ENCODE results near the gene F2.
"Not testable (repeated sequence)": the region's sequence is repeated elsewhere in the genome, so short reads cannot be mapped to it uniquely, and the experiment has no call there.

F2 gene

DNA sequence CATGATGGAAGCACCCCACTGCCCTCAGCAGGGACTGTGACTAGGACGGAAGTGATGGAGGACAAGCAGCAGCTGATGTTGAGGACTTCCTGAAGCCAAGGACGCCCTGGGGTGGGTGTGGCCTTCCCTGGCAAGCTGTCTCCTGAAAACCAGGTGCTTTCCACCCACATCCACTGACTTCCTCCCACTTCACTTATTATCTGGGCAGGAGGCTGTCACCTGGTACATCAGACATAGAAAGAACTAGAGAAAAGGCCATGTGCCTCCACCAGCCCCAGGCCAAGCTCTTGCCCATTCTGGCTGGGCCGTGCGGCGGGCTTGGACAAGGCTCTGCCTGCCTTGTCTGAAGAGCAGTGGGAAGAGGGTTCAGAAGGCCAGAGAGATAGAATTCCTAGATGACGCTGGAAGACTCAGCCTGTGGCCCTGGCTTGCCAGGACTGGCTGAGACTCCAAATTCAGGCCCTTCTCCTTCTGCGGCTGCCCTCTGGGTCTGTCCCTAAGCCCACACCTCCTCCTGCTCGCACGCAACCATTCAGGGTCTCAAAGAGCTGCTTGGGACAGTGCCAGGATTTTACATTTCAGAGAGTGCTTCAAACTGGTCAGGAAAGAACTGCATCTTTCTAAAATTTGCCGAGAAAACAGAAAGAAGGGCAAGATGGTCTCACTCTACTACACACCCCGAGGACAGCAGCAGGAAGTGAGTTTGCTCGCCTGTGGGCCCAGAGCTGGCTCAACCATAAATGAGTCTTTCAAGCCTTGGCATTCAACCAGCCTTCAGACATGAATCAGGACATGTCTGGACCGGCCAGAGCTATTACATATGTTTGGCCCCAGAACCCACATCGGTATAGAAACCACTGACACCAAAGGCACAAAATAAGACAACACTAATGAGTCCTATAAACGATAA is 31.9 kb upstream of the F2 start:
- DNase-seq, result no peak

DNA sequence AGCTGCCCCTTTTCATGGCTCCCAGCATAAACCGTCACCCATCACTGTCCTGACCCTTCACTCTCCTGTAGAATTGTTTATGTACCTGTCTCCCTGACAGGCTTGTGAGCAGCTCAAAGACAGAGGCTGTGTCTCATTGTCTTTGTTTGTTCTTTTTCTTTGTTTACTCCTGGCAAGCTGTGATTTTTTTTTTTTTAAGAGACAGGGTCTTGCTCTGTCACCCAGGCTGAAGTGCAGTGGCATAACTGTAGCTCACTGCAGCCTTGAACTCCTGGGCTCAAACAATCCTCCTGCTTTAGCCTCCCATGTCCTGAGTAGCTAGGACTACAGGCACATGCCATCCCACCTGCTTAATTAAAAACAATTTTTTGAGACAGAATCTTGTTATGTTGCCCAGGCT is 28.3 kb upstream of the F2 start:
- no peak for DNase-seq

DNA sequence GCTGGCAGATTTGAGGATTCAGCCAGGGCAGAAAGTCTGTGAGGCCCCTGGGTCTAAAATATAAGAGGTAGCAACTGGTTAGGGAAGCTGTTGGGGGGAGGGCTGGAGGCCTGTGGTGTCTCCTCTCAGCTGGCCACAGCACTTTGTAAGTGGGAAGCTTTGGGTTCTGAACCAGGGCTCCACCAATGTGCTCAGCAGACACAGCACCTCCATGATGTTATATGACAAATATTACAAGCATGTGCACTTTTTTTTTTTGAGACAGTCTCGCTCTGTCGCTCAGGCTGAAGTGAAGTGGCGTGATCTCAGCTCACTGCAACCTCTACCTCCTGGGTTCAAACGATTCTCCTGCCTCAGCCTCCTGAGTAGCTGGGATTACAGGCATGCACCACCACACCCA is 26.6 kb upstream of the F2 start:
- no peak for DNase-seq

DNA sequence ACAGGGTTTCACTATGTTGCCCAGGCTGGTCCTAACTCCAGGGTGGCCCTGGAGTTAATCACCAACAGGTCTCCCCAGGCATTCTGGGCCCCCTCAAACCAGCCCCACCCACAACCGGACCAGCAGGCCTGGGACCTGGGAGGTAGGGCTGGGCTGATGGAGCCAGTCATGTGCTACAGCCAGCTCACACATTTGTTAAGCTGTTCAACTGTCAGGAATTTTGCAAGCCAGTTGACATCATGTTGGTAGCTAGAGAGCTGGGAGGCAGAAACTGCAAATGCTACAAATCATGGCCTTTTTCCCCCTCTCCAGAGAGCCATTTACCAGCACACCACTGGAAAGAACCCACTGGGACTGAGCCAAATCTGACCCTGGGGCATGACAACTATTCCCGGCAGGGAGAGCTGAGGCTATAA is 25.4 kb upstream of the F2 start:
- DNase-seq, result no peak

DNA sequence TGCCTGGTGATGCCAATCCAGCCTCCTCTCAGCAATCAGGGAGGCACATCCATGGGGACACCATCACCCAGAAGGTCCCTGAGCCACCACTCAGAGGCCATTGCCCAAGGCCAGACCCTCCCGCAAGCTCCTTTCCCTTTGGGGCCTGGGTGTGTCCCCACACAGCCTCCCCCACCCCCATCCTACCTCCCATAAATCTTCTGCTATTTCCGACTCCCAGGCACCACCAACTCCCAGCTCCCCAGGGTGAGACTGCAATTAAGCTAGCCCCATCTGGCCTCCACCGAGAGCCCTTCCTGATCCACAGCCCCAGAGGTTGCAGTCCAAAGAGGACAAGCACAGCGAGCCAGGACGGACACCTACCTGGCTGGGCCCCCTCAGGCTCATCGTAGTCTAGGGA is 24.9 kb upstream of the F2 start:
- no peak for DNase-seq

DNA sequence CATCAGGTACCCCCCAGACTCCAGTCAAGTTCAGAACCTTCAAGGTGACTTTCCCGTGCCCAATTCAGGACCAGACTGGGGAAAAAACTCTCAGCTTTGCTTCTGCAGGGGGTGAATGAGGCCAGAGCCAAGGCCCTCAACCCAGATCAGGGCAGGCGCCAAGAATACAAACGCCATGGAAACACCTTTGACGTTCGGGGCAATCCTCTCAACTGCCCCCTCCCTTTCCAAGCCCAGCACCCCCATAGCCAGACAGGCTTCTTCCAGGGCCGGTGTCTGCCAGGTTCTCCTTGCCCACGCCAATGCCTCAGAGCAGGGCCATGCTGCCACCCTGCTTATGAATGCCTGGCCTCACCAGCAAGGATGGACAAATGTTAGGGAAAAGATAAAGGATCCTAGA is 24.4 kb upstream of the F2 start:
- no peak for DNase-seq

DNA sequence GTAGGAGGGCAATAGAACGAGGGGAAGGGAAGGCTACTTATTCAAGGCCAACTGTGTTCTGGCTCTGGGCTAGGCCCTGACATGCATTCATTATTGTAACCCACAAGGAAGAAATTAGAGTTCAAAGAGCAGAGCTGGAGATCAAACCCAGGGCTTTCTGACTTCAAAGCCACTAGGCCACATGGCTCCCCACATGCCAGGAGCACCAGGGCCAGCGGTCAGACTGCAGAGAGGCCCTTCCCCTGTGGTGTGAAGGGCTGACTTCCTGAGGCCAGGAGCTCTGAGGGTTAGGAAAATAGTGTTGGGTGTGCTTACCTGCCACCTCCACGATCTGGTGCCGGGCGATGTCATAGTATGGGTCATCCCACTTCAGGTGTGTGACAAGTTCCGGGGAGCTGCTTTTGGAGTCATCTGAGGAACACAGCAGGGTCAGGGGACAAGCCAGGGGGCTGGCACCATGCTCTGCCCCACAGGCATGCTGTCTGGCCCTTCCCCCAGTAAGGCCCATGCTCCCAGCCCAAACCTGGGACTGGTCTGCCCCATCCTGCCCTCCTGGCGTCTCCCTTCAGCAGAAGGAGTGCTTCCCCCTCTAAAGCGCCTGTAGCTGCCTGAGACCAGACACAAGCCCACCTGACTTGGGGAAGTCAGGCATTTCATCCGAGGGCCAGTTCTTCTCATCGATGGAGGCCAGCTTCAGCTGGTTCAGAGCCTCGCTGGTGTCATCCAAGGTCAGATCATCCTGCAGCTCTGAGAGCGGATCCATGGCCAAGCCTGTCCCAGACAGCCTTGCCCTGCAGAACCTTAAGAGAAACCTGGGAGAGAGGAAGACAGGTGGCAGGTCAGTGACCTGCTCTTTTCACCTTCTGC is 23.4 kb upstream of the F2 start:
- no peak for DNase-seq

DNA sequence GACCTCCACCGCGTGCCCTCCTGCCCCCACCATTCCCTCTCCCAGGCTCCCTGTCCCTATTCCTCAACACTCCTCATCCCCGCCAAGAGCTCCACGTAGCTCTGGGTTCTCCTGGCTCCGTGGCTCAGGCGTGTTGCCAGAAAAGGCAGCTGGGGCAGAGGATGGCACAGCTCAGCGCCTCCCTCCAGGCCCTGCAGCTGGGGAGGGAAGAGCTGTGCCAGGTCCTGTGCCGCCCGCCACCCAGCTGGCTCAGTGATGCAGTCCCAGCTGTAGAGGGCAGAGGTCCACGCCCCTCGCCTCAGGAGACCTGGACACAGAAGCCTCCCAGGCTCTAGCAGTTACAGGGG is 22.8 kb upstream of the F2 start:
- no peak for DNase-seq

DNA sequence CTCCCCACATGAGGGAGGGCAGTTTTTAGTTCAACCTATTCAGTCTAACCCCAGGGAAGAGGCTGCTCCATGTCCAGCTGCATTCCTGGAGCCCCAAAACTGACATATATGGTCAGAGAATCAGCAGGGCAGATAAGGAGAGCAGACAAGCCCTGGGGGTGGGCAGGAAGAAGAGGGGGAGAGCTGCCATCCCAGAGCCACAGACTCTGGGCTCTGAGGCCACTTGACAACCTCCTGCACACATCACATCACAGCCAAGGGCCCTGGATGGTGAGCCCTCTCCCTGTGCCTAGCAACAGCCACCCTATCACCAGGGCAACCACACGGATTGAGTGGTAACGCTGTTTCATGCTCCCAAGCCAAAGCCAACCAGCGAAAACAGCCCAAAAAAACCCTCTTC is 21.7 kb upstream of the F2 start:
- no peak for DNase-seq

DNA sequence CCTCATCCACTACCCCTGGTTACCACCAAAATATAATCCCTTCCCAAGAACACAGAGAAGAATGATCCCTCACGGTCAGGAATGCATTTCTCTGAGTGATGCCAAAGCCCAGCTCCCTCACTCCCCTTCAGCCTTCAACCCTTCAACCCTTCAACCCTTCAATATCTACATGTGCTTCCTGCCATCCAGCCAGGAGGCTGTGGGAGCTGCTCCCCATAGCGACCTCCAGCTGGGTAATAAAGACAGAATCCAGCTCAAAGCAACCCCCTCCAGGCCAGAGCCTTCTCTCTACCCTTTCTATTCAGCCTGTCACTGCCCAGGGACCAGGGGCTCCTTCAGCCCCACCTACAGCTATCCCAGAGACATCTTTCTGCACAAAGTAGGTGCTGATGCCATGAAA is 21.3 kb upstream of the F2 start:
- no peak for DNase-seq

DNA sequence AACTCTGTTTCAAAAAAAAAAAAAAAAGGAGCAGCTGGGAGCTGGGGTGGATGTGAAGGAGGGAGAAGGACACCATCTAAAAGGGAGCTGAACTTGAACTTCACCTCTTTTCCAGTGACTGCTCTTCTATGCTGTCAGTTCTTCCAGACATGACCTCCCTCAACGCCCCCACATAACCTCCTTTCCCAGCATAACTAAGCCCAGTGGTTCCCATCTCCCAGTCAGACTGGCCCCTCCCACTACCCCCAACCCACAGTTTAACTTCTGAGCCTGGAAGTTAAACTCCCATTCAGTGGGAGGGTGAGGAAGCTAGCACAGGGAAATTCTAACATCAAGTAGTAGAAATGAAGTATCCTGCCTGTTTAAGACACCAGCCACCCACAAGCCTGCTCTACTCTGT is 20.4 kb upstream of the F2 start:
- no peak for DNase-seq

DNA sequence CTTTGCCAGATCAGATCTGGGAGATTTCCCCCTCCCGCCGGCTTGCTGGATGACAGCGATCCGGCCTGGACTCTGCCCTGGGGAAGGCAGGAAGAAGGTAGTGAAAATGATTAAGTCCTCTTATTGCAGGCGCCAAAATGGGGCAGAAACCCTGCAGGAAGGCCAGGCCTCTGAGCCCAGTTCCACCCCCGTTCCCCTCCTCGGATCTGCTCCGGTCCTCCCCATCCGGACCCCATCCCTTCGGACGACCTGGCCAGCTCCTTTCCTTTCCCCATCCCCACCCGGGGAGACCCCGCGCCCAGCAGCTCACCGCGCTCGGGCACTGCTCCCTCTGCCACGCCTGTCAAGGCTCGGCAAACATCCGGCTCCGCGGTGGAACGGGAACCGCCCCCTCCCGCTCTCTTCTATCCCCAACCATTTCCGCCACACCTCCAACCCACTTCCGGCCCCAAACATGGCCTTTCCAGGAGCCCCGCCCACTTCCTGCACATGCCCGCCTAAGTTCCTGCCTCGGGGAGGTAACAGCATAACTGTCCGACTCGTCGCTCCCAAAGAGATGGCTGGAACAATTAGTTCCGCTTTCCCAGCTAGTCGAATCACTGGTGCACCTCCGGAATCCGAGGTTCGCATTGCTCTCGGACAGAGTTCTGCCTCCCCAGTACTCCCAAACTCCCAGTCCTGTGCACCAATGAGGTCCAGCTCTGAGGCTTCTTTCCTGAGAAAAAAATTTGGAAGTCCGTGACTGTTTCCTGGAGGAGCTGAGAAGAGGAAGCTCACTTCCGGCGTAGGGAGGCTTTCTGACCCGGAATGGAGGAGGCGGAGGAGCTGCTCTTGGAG is 18.6 kb upstream of the F2 start, which contains the start of the genes ARHGAP1 and ZNF408:
TSS of gene ARHGAP1 (minus strand) at position 379 of the 837 bp plus-strand sequence. CDS start 4,512 bp downstream, outside the sequence.
TSS of gene ZNF408 (plus strand) at position 791 of the 837 bp plus-strand sequence. CDS start at position 808, 17 bp downstream.
- DNase-seq, result peak; percentile 100

DNA sequence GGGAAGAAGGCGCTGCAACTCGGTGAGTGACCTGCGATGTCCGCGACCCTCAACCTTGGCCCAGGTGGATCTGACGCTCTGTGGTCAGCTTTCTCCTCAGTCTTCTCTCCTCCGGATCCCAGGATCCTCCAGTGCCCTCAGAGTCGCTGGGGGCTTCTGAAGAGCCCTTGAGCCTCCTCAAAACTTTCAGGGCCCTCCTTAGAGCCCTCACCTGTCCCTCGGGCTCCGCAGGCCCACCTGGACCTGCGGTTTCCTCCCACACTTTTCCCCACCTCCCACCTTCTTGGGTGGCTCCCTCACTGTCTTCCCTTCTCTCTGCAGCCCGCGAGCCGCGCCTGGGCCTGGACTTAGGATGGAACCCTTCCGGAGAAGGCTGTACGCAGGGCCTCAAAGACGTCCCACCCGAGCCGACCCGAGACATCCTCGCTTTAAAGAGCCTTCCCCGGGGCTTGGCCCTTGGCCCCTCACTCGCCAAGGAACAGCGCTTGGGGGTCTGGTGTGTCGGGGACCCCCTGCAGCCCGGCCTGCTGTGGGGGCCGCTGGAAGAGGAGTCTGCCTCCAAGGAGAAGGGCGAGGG is 17.8 kb upstream of the F2 start:
- DNase-seq, result no peak

DNA sequence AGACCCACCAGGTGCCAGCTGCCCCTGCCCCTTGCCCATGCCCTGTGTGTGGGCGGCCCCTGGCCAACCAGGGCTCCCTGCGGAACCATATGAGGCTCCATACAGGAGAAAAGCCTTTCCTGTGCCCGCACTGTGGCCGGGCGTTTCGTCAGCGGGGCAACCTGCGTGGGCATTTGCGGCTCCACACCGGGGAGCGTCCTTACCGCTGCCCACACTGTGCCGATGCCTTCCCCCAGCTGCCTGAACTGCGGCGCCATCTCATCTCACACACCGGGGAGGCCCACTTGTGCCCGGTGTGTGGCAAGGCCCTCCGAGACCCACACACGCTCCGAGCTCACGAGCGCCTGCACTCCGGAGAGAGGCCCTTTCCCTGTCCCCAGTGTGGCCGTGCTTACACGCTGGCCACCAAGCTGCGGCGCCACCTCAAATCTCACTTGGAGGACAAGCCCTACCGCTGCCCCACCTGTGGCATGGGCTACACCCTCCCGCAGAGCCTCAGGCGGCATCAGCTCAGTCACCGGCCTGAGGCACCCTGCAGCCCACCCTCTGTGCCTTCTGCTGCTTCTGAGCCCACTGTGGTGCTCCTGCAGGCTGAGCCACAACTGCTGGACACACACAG is 13.8 kb upstream of the F2 start:
- no peak for DNase-seq

DNA sequence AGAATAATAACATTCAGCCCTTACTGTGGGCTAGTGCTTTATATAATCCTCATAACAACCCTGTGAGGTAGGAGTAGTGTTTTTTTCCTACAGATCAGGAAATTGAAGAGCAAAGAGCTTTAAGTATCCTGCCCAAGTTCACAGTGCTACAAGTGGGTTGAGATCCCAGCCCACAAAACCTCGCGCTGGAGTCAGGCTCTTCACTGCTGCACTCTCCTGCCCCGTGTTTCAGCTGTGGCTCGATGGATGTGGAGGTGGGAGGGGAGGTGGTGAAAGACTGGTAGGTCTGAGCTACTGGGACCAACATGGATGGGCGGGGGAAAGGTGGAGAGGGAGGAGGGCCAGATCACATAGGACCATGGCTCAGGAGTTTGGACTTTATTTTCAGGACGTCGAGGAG is 12.1 kb upstream of the F2 start:
- DNase-seq, result no peak

DNA sequence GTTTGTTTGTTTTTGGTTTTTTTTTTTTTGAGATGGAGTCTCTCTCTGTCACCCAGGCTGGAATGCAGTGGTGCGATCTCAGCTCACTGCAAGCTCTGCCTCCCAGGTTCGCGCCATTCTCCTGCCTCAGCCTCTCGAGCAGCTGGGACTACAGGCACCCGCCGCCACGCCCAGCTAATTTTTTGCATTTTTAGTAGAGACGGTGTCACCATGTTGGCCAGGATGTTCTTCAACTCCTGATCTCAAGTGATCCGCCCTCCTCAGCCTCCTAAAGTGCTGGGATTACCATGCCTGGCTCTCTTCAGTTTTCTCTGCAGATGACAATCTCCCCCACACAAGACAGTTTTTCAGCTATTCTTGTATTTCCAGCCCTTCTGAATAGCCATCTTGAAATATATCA is 9.7 kb upstream of the F2 start:
- not testable (repeated sequence) for DNase-seq

DNA sequence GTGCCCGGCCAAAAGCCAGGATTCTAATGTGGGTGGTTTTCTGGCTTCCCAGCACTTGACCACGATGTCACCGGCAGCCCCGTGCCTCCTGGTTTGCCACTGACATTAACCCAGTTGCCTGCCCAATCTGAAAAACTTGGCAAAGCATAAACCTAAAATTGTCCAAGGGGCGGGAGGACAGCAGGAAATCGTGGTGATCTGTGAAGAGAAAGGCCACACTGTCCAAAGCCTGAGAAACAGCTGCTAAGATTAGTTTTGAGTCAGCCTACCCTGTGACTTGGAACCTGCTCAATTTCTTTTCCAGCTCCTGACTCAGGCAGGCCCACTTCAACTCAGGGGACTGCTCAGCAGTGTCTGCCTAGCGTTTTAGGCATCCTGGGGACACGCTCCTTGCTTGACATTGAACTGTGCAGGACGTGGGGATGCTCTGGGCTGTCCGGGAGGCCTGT is 8.2 kb upstream of the F2 start:
- DNase-seq, result no peak

DNA sequence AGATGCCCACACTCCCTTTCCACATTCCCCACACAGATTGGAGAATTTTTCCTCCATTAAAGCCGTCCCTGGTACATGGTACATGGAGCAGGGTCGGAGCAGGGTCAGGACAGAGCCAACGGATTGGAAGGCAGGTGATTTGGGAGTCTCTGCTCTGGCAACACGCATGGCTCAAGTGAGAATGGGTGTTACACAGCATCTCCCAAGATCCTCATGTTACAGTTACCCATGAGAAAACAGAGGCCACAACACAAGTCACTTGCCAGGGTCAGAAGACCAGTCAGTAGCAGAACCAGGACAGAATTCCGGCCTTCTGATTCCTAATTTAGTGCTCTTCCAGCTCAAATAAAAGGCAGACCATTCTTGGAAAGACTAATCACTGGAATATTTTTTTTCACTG is 7.7 kb upstream of the F2 start:
- DNase-seq, result no peak

DNA sequence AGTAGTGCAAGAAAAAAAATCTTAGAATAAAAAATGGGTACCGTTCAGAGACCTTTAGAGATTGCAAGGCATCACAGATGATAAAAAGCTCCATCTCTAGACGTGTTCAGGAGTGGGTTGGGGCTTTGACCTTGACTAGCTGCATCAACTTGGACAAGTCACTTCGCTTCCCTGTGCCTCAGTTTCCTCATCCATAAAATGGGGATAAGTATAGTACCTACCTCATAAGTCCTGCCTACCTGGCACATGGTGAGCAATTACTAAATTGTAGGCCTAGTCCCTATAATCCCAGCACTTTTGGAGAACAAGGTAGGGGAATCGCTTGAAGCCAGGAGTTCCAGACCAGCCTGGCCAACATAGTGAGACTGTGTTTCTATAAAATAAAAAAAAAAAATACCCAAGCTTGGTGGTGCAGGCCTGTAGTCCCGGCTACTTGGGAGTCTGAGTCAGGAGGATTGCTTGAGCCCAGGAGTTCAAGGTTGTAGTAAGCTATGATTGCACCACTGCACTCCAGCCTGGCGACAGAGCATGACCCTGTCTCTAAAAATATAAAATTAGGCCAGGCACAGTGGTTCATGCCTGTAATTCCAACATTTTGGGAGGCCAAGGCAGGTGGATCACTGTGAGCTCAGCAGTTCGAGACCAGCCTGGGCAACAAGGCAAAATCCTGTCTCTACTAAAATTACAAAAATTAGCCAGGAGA is 6.0 kb upstream of the F2 start:
- DNase-seq, result no peak

DNA sequence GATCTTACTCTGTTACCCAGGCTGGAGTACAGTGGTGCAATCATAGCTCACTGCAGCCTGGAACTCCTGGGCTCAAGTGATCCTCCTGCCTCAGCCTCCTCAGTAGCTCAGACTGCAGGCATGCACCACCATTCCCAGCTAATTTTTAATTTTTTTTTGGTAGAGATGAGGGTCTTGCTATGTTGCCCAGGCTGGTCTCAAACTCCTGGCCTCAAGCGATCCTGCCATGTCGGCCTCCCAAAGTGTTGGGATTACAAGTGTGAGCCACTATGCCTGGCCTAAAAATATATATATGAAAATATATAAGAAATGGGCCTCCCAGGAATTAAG is 1.2 kb upstream of the F2 start:
- not testable (repeated sequence) for DNase-seq

Measured in eye (tissue), 1 donor.